Testis (tissue), 2 donors: ENCODE data around the gene ATPAF2.

Source experiments
- CTCF ChIP-seq, 3 experiments: fragments of 450-650 bp in 2 of 3; fragments of 200-600 bp in 1 of 3; sonication (generic) in 1 of 3; IDR thresholded peaks; one replicate each; pipeline ENCODE4 v1.5.1; 2016 to 2019; ENCODE audit warnings: antibody characterized with exemption in 3 of 3, mild to moderate bottlenecking in 2 of 3, moderate library complexity in 1 of 3
- POLR2A ChIP-seq: fragments of 450-650 bp; IDR thresholded peaks from one replicate; pipeline ENCODE4 v1.6.1; 2017; ENCODE audit warnings: antibody characterized with exemption, mild to moderate bottlenecking, moderate library complexity

DNA sequence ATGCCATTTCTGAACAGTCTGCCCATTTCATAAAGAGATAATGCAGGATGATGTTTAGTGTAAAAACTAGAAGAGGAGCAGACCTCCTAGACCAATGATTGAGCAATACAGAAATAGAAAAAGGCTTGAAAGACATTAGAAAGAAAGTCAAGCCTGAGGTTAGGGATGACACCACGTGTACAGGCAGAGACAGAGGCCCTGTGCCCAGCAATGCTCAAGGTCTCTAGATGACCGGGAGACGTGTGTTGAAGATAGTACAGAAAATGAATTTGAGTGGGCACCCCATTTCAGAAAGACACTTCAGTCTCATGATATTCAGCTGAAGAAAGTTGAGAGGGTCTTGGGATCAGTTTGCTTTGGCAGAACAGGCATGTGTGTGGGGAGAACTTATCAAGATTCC, 5.6 kb upstream of the ATPAF2 start:
- TF ChIP-seq CTCF (IDR thresholded peaks at IDR 0.05) = no peak
- TF ChIP-seq POLR2A = no peak
